A549 treated with AZD9567 at 1 μM for 4 hours (cell line): ENCODE measurements around the gene KCNJ1. TPM values are rescaled to one million over a fixed set of nuclear protein-coding genes. Genes with fewer than 3 reads are reported as not detected.

Experiments used
- total RNA-seq: library from RNA; stranded (reverse); fragments of 200-300 nt; extraction: Qiagen RNA extraction; gene quantifications from 5 replicates; pipeline ENCODE4 v1.2.3, GENCODE V29; 2022; ENCODE audit not compliant: insufficient read depth

KCNJ1 gene
- total RNA-seq: 0.03 TPM in 1 of 5 replicates, not detected in the others

GRCh38 chr11:128867277-128867676 is at the start of gene KCNJ1:
Gene KCNJ1, minus strand, starts transcription at chr11:128867296. Its CDS starts 27,053 bp downstream, at chr11:128840243.

DNA sequence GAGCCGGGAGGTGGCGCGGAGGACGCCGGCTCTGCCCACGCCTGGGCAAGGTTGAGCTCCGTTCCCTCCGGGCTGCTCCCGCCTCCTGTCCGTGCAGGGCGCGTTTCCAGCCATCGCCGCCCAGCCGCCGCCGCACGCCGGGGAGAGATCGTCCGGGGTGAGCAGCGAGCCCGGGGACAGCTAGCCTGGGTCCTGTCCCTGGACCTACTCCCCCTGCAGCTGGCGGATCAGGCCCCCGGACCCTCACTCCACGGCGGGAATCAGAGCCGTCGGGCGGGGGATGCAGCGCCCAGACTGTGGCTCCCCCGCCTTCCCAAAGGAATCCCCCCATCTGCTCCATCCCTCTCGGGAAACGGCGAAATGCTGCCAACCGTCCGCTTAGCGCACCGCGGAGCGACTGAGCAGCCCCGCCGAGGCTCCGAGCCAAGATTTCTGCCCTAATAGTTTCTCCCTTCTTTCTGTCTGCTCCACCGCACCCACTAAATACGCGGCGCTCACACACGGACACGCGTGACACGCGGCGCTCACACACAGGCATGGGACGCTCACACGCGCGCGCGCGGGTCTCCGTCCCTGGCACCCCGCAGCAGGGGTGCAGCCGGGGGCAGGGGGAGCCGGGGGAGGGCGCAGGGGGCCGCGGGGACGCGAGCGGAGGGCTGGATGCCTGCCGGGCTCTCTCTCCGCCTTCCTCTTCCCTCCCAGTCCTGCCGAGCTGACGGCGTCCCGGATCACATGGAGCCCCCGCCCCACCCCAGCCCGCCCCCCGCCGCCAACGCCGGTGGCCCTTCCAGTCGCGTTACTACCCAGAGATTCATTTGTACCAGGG is 23.7 kb upstream of the KCNJ1 start, which contains the start of gene KCNJ5:
Gene KCNJ5 (plus strand): TSS at position 814 of the 826 bp plus-strand sequence. CDS start 19,918 bp downstream, outside the sequence.

Other genes with a start within 250 kb of the KCNJ1 start
- gene FLI1, start 173.2 kb downstream of the KCNJ1 start, total RNA-seq: 0.16 to 0.22 TPM (median 0.21 TPM) in 4 of 5 replicates, not detected in the other
- gene KCNJ5, start 24.1 kb upstream of the KCNJ1 start, total RNA-seq: 0.06 TPM in 2 of 5 replicates, not detected in the others
- 0.03 to 0.19 TPM (median 0.10 TPM) in 3 of 5 replicates, not detected in the others for gene TP53AIP1, start 75.6 kb upstream of the KCNJ1 start, total RNA-seq